GM12878 (cell line): ENCODE results near the gene ABHD6.

Experiments used
- DPF2 ChIP-seq: fragments of 450-650 bp; IDR thresholded peaks from 2 replicates; pipeline ENCODE4 v1.6.1; 2017; ENCODE audit warnings: mild to moderate bottlenecking
- ETV6 ChIP-seq, 2 experiments: fragments of 450-650 bp in 1 of 2; IDR thresholded peaks in 1 of 2; conservative IDR thresholded peaks in 1 of 2; 2 replicates each; pipeline ENCODE4 v1.6.1; 2014; ENCODE audit warnings: antibody characterized with exemption in 1 of 2, borderline replicate concordance in 1 of 2, low read depth in 1 of 2, mild to moderate bottlenecking in 1 of 2, moderate library complexity in 1 of 2
- FOS ChIP-seq: IDR thresholded peaks from 3 replicates; pipeline ENCODE4 v1.6.1; 2011; ENCODE audit warnings: borderline replicate concordance; ENCODE audit not compliant: insufficient read length; ENCODE audit errors: extremely low read depth
- HDAC6 ChIP-seq: fragments of 200-600 bp; sonication (generic); IDR thresholded peaks from one replicate; pipeline ENCODE4 v1.8.0; 2017; ENCODE audit warnings: antibody characterized with exemption; ENCODE audit not compliant: unreplicated experiment
- SMC3 ChIP-seq: IDR thresholded peaks from 2 replicates; pipeline ENCODE4 v1.6.1; 2011; ENCODE audit warnings: low read length, improper control_type of control experiment, borderline replicate concordance
- TCF3 ChIP-seq: IDR thresholded peaks from 2 replicates; pipeline ENCODE4 v1.6.1; 2012; ENCODE audit warnings: low read depth, mild to moderate bottlenecking, low read length, borderline replicate concordance; ENCODE audit not compliant: insufficient read depth
- TF ChIP-seq, protein P1 (sequence below), 3 experiments: IDR thresholded peaks in 2 of 3; conservative IDR thresholded peaks in 1 of 3; 2 replicates each; pipeline ENCODE4 v1.5.1; 2011; ENCODE audit warnings: low read depth in 3 of 3, low read length in 3 of 3, mild to moderate bottlenecking in 3 of 3, control low read depth in 2 of 3, moderate library complexity in 2 of 3, inconsistent platforms in 1 of 3, mixed read lengths in 1 of 3; ENCODE audit not compliant: control insufficient read depth in 2 of 3, insufficient read depth in 1 of 3; ENCODE audit errors: extremely low read depth in 1 of 3
- TF ChIP-seq, protein P2 (sequence below): fragments of 450-650 bp; IDR thresholded peaks from 2 replicates; pipeline ENCODE4 v1.6.1; 2017; ENCODE audit warnings: antibody characterized with exemption, mild to moderate bottlenecking, moderate library complexity

DNA sequence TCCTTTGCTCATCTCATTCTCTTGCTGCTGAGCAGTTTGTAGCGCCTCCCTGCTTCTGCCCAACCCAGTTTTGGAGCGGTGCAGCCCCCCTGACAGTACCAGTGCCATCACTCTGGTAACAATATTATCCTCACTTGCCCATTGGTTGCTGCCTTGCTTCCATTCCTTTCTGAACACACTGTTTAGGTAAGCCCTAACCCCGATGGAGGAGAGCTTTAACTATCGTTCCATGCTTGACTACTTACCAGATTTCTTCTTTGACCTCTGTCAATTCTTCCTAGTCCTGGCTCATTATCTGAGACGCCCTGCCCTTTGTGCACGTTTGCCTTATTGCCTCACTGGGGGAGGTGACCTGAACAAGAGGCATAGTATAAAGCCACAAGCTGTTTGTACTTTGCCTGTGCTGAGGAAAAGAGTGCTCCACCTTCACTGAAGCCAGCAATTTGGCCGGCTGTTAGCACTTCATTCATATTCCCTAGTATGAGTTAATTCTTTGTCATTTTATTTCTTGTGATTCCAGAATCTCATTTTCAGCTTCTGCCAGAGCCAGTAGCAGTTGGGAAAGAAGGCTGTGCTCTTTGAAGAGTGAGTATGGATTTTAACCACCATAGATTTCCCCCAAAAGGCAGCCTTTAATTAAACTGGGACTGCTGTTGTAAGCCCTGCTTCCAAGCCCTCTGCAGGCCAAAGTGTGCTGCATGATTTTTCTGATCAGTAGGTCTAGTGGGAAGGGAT lies 11.9 kb downstream of the ABHD6 start:
- TF ChIP-seq, protein P1, sequence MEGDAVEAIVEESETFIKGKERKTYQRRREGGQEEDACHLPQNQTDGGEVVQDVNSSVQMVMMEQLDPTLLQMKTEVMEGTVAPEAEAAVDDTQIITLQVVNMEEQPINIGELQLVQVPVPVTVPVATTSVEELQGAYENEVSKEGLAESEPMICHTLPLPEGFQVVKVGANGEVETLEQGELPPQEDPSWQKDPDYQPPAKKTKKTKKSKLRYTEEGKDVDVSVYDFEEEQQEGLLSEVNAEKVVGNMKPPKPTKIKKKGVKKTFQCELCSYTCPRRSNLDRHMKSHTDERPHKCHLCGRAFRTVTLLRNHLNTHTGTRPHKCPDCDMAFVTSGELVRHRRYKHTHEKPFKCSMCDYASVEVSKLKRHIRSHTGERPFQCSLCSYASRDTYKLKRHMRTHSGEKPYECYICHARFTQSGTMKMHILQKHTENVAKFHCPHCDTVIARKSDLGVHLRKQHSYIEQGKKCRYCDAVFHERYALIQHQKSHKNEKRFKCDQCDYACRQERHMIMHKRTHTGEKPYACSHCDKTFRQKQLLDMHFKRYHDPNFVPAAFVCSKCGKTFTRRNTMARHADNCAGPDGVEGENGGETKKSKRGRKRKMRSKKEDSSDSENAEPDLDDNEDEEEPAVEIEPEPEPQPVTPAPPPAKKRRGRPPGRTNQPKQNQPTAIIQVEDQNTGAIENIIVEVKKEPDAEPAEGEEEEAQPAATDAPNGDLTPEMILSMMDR (IDR thresholded peaks at IDR 0.05 in 2 of 3, conservative IDR thresholded peaks at IDR 0.05 in 1 of 3; ENCODE audit: control insufficient read depth in 2 of 3, extremely low read depth in 1 of 3, insufficient read depth in 1 of 3, low read depth in 3 of 3, low read length in 3 of 3) = no peak; a peak in 1 of 6 replicates
- TF ChIP-seq, protein P2, sequence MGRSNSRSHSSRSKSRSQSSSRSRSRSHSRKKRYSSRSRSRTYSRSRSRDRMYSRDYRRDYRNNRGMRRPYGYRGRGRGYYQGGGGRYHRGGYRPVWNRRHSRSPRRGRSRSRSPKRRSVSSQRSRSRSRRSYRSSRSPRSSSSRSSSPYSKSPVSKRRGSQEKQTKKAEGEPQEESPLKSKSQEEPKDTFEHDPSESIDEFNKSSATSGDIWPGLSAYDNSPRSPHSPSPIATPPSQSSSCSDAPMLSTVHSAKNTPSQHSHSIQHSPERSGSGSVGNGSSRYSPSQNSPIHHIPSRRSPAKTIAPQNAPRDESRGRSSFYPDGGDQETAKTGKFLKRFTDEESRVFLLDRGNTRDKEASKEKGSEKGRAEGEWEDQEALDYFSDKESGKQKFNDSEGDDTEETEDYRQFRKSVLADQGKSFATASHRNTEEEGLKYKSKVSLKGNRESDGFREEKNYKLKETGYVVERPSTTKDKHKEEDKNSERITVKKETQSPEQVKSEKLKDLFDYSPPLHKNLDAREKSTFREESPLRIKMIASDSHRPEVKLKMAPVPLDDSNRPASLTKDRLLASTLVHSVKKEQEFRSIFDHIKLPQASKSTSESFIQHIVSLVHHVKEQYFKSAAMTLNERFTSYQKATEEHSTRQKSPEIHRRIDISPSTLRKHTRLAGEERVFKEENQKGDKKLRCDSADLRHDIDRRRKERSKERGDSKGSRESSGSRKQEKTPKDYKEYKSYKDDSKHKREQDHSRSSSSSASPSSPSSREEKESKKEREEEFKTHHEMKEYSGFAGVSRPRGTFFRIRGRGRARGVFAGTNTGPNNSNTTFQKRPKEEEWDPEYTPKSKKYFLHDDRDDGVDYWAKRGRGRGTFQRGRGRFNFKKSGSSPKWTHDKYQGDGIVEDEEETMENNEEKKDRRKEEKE = no peak
- TF ChIP-seq ETV6 (conservative IDR thresholded peaks at IDR 0.05 in 1 of 2, IDR thresholded peaks at IDR 0.05 in 1 of 2; ENCODE audit: borderline replicate concordance in 1 of 2, low read depth in 1 of 2) (no peak), FOS (no peak), TCF3 (no peak), SMC3 (no peak), HDAC6 (no peak), DPF2 (no peak)
